Ammon's horn (tissue), 1 donor: ENCODE data around the gene PM20D2.
"Not testable (repeated sequence)": the region's sequence is repeated elsewhere in the genome, so short reads cannot be mapped to it uniquely, and the experiment has no call there.

Experiments used
- DNase-seq: peaks from one replicate; pipeline ENCODE4 v3.0.0-alpha.2; 2016; ENCODE audit warnings: low spot score

The PM20D2 gene

GRCh38 chr6:89145956-89146717 is at the start of gene PM20D2:
PM20D2 (plus strand) TSS chr6:89146055; CDS start chr6:89146145, 90 bp downstream.
- peak; percentile 48 for DNase-seq

GRCh38 chr6:89098461-89098860 is 47.4 kb upstream of the PM20D2 start:
- no peak for DNase-seq

- DNase-seq: no peak
These were observed 45.7 kb upstream of the PM20D2 start for GRCh38 chr6:89100114-89100513.

- DNase-seq: no peak
These were observed 35.6 kb upstream of the PM20D2 start for GRCh38 chr6:89110284-89110683.

- no peak for DNase-seq
These were observed 33.9 kb upstream of the PM20D2 start for GRCh38 chr6:89111933-89112332.

DNA sequence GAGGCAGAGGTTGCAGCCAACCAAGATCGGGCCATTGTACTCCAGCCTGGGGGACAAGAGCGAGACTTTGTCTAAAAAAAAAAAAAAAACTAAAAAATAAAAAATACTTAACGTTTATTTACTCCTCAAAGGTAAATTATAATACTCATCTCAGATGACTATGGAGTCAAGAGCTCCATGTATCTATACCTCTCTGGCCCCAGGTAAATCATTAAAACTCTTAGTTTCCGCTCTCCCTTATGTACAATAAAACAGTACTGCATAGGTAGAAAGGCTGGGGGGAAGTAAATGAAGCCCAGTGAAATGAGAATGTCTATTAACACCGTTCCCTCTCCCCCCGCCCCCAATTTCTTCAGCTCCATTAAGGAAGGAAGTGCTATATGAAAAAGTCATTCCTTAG is 29.2 kb upstream of the PM20D2 start:
- DNase-seq: no peak

- peak; percentile 29 for DNase-seq
These were observed 28.4 kb upstream of the PM20D2 start, which contains the start of gene SRSF12 for GRCh38 chr6:89117211-89118108. SRSF12 (minus strand) TSS chr6:89118071; CDS start chr6:89117887, 184 bp downstream.

- DNase-seq: peak; percentile 26
These were observed 26.9 kb upstream of the PM20D2 start for GRCh38 chr6:89118931-89119330.

DNA sequence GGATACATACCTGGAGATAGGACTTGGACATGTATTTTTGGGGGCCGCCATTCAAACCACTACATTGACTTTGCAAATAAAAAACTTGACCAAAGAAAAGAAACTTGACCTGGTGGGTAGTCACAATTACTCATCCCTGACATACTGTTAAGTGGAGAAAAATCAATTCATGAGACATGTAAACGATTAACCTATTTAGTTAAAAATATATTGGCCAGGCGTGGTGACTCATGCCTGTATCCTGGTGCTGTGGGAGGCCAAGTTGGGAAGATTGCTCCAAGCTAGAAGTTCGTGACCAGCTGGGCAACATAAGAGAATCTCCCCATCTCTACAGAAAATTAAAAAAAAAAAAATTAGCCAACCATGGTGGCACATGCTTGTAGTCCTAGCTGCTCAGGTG is 25.5 kb upstream of the PM20D2 start:
- DNase-seq: no peak

GRCh38 chr6:89121934-89122333 is 23.9 kb upstream of the PM20D2 start:
- no peak for DNase-seq

- peak; percentile 63 for DNase-seq
These were observed 23.2 kb upstream of the PM20D2 start for GRCh38 chr6:89122625-89123024.

- DNase-seq: not testable (repeated sequence)
These were observed 17.6 kb upstream of the PM20D2 start for GRCh38 chr6:89128256-89128671.

GRCh38 chr6:89131599-89131998 is 14.3 kb upstream of the PM20D2 start:
- DNase-seq: no peak

DNA sequence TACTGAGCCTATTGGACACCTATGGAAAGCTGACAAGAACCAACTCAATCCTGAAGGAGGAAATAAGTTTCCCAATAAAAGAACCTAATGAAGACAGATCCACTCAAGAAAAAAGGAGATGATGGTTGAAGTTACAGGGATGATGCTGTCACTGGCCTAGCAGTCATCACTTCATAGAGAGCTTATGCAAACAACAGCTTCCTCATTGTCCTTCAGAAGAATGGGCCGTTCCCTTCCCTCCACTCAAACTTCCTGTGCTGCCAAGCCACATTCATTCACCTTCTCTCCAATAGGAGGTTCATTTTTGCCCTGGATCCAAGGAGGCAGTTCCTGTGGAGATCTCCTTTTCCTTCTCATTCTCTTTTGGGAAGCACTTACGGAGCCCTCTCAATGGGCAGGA is 13.8 kb upstream of the PM20D2 start:
- DNase-seq: no peak

DNA sequence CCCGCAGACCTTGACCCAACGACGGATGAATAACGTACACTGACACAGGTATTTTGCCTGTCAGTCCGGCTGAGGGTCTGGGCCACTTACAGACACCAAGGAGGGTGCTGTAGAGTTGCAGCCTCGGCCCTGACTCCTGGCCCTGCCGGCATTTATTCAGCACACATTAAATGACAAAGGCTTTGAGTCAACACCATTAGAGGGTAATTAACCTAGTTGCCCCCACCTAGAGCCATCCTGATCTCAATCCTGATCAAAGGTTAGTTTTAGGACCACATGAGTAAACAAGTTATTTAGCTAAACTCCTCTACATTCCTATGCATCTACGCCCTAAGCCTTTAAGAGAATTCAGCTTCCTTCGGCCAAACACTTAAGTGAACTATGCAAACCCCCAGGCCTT is 11.9 kb upstream of the PM20D2 start:
- no peak for DNase-seq

- DNase-seq: no peak
These were observed 11.1 kb upstream of the PM20D2 start for GRCh38 chr6:89134723-89135122.

- no peak for DNase-seq
These were observed 7.7 kb upstream of the PM20D2 start for GRCh38 chr6:89138173-89138572.

DNA sequence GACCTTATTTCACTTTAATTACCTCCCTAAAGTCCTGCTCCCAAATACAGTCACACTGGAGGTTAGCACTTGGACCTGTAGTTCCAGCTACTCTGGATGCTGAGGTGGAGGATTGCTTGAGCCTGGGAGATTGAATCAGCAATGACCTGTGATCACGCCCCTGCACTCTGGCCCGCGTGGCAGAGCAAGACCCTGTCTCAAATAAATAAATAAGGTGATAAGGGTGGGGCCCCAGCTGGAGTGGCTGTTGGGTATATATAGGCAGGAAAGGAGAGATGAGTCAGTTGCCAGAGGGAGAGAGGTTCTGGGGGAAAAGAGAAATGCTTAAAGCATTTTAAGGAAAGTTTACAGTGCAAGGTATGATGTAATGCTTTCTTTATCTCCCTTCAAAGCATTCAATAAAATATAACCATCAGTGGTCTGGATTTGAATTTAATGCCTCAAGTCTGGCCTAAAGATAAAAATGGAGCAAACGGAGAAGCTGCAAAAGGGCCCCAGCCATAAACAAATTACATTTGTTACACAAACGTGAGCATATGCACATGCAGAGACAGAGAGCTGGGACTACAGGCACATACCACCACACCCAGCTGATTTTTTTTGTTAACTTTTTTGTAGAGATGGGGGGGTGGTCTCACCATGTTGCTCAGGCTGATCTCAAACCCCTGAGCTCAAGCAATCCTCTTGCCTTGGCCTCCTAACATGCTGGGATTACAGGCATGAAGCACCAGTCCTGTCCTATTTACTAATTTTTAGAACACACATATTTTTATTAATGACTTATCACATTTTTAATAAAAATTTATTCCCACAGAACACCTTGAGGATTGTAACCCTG is 6.1 kb upstream of the PM20D2 start:
- DNase-seq: no peak

DNA sequence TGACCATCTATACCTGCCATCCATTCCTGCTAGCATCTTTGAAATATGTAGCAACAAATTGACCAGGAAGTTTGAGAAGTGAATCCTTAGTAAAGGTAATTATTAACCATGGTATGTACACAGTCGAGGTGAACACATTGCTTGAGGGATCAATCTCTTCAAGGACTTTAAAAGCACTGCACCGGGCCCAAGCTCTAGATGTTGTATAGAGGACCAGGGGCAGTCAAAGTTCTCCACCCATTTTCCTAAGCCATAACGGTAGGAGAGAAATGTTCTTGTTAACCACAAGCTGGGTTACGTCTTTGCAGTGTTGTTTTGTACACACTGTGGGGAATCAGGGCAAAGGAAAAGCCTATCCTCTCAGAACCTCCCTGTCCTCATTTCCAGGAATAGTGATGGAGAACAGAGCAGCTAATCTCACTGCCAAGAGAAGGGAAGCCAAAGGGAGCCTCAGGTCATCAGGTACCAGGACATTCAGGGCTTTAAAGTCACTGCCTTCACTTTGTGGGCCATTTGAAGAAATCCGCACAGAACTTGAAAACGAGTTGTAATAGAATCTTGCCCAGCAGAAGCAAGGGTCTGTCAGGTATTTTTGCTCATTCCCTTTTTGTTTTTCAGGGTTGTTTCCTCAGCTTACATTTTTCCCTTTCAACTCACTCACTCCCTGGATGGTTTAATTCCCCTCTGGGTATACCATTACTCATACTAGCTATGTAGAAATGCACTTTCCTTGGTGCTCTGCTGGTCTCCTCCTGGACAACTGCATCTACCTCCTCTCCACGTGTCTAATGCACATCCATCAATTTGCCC is 5.3 kb upstream of the PM20D2 start:
- no peak for DNase-seq

DNA sequence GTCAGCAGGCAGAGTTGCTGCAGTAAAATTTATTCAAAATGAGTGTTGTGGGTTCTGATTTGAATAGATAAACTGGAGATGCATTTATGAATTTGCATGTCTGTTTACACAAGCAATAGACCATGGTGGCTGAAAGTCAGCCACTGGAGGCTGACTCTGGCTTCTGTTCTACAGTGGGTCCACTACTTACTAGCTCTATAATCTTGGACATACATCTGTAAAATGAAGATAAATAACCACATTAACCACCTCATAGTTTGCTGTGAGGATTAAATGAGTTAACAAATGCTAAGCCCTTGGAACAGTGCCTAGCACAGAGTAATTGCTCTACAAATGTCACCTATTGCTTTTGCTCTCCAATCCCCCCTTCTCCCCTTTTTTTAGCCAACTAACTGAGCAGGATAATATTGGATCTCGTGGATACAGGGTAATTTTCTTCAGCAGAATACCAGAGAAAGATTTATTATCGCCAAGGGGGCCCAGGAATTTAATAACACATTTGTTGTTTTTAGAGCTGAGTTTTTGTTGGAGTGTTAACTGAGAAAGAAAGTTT is 1.4 kb upstream of the PM20D2 start:
- no peak for DNase-seq
